Progenitor cell of endocrine pancreas (in vitro differentiated cells): ENCODE data around the gene SLC44A5. TPM values are rescaled to one million over a fixed set of nuclear protein-coding genes. Genes with fewer than 3 reads are reported as not detected.
"Not testable (repeated sequence)": the region's sequence is repeated elsewhere in the genome, so short reads cannot be mapped to it uniquely, and the experiment has no call there.

ENCODE experiments used
- DNase-seq: peaks from one replicate; pipeline ENCODE4 v3.0.0; 2021; ENCODE audit warnings: low spot score; ENCODE audit not compliant: unreplicated experiment
- H3K27ac Mint-ChIP-seq: 2 replicates; pipeline ENCODE4 v1.8.0; 2021; ENCODE audit warnings: mild to moderate bottlenecking, moderate library complexity, mixed read lengths
- H3K27me3 Mint-ChIP-seq: 2 replicates; pipeline ENCODE4 v1.8.0; 2021; ENCODE audit warnings: mixed read lengths
- H3K36me3 Mint-ChIP-seq: 2 replicates; pipeline ENCODE4 v1.8.0; 2022; ENCODE audit warnings: mixed read lengths; ENCODE audit not compliant: insufficient read depth
- H3K4me1 Mint-ChIP-seq: 2 replicates; pipeline ENCODE4 v1.8.0; 2021; ENCODE audit warnings: low read depth, mixed read lengths
- H3K4me3 Mint-ChIP-seq: 2 replicates; pipeline ENCODE4 v1.8.0; 2021; ENCODE audit warnings: low read depth, mild to moderate bottlenecking, moderate library complexity, mixed read lengths
- H3K9me3 Mint-ChIP-seq: 2 replicates; pipeline ENCODE4 v1.8.0; 2021; ENCODE audit warnings: low read depth, mixed read lengths
- CTCF ChIP-seq: fragments of 200-600 bp; sonication (generic); IDR thresholded peaks from one replicate; pipeline ENCODE4 v1.5.0; 2021; ENCODE audit warnings: antibody characterized with exemption, mild to moderate bottlenecking; ENCODE audit not compliant: unreplicated experiment
- total RNA-seq: library from RNA; stranded (reverse); gene quantifications from 2 replicates; pipeline ENCODE4 v1.2.1, GENCODE V29; 2021

SLC44A5 gene
- total RNA-seq, 1 donor from 2014 or later, result 8.8 TPM

DNA sequence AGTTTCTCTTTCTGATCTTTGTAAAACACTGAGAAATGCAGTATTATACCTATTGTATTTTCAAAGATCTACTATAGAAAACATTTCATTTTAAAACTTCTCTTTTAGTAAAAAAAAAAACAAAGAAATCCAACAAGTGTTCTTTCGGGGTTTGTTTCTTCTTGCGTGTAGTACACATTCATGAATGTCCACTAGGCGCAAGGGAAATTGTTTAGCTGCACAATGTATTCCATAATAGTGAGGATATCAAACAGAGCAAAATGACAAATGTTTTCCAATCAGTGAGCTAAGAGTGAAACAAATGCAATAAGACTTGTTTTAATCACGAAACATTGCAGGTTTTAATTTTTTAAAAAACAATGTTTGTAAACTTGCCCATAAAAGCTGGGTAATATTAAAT lies 408.2 kb downstream of the SLC44A5 start:
- no peak for TF ChIP-seq CTCF
- DNase-seq, result no peak
- H3K4me3 Mint-ChIP-seq, result no peak overlapping the region
- no peaks in the 10 kb centered on the region for H3K27me3 Mint-ChIP-seq
- H3K9me3 Mint-ChIP-seq, result no peaks in the 10 kb centered on the region
- H3K36me3 Mint-ChIP-seq, result no peaks in the 10 kb centered on the region
- no peaks in the 10 kb centered on the region for H3K4me1 Mint-ChIP-seq
- H3K27ac Mint-ChIP-seq, result no peak overlapping the region

DNA sequence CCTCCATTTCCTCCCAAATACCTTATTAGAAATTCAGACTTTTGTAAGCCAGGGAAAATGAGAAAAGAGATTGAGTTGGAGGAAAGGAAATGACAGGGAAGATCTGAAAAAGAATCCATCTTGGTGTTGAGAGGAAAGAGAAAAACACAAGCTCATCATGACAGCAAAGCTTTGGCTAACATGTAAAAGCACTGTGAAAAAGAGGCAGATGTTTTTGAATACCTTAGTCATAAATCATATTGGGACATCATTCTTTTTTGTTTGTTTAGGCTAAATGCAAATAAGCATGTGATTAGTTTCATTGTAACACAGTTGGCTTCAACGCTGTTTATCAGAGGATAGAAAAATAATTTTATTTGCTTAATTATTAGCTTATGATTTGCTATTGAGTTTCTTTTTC lies 412.2 kb downstream of the SLC44A5 start:
- peaks cover 6% of the 10 kb centered on the region for H3K27me3 Mint-ChIP-seq
- no peak for DNase-seq
- no peaks in the 10 kb centered on the region for H3K36me3 Mint-ChIP-seq
- H3K27ac Mint-ChIP-seq, result no peak overlapping the region
- TF ChIP-seq CTCF, result no peak
- H3K9me3 Mint-ChIP-seq, result no peaks in the 10 kb centered on the region
- H3K4me3 Mint-ChIP-seq, result no peak overlapping the region
- H3K4me1 Mint-ChIP-seq, result no peaks in the 10 kb centered on the region

- Mint-ChIP-seq H3K27ac (no peak overlapping the region), H3K4me3 (no peak overlapping the region), H3K9me3 (no peaks in the 10 kb centered on the region), H3K4me1 (no peaks in the 10 kb centered on the region), H3K27me3 (peaks cover 11% of the 10 kb centered on the region), H3K36me3 (no peaks in the 10 kb centered on the region)
- no peak for TF ChIP-seq CTCF
- no peak for DNase-seq
Measured at GRCh38 chr1:75198163-75198562, 412.8 kb downstream of the SLC44A5 start.

GRCh38 chr1:75188892-75189291 lies 422.0 kb downstream of the SLC44A5 start:
- no peak for DNase-seq
- Mint-ChIP-seq H3K36me3 (no peaks in the 10 kb centered on the region), H3K4me3 (no peak overlapping the region), H3K27me3 (peaks cover 25% of the 10 kb centered on the region), H3K27ac (no peak overlapping the region), H3K9me3 (no peaks in the 10 kb centered on the region), H3K4me1 (no peaks in the 10 kb centered on the region)
- TF ChIP-seq CTCF, result no peak

- not testable (repeated sequence) for H3K27me3 Mint-ChIP-seq, H3K4me1 Mint-ChIP-seq, DNase-seq, H3K27ac Mint-ChIP-seq, H3K36me3 Mint-ChIP-seq, H3K4me3 Mint-ChIP-seq
- peaks cover 18% of the 10 kb centered on the region for H3K9me3 Mint-ChIP-seq
Measured at GRCh38 chr1:75181214-75181955, 429.5 kb downstream of the SLC44A5 start.
